Tibial nerve (tissue), 3 donors: ENCODE measurements around the gene SEMA6A.

Experiments used
- CTCF ChIP-seq, 5 experiments: fragments of 200-600 bp in 3 of 5; fragments of 450-650 bp in 2 of 5; sonication (generic) in 3 of 5; IDR thresholded peaks; one replicate each; pipeline ENCODE4 v1.5.1; 2016 to 2019; ENCODE audit warnings: antibody characterized with exemption in 5 of 5, mild to moderate bottlenecking in 3 of 5, moderate library complexity in 2 of 5
- POLR2A ChIP-seq, 2 donors: fragments of 450-650 bp; IDR thresholded peaks; one replicate each; pipeline ENCODE4 v1.6.1; 2017; ENCODE audit warnings: antibody characterized with exemption in 2 of 2, mild to moderate bottlenecking in 2 of 2, moderate library complexity in 2 of 2

- TF ChIP-seq CTCF (IDR thresholded peaks at IDR 0.05) (no peak), POLR2A (IDR thresholded peaks at IDR 0.05) (no peak)
Observed at GRCh38 chr5:116502616-116503015, 72.0 kb downstream of the SEMA6A start.
